Measurements from ENCODE around the gene VTCN1.

VTCN1 gene

DNA sequence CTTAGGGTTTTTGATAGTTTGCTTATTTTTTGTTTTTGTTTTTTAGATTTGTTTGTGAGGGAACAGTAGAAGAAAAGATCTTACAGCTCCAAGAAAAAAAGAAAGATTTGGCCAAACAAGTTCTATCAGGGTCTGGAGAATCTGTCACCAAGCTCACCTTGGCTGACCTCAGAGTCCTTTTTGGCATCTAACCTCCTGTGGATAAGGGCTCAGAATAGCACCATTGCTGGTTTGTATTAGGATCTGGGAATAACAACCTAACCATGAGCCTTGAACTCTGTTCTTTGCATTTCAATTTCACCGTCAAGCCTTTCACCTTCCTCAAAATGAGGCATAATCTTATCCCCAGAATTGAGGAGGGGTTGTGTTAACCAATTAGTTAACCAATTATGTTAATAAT, 109.4 kb downstream of the VTCN1 start:
- no peak overlapping the region for H2AFZ ChIP-seq (ENCODE audit: insufficient read depth, low read length, poor library complexity)
- H3K4me1 ChIP-seq (ENCODE audit: control insufficient read depth in 1 of 2, insufficient read depth in 2 of 2, low read length in 2 of 2): peaks cover 2 to 10% of the 10 kb centered on the region in 2 experiments
- peaks cover 10% of the 10 kb centered on the region for H3K79me1 ChIP-seq (ENCODE audit: low read length)
- peak overlapping the region; percentile 48 for H3K9ac ChIP-seq (ENCODE audit: low read length)
- H3K79me2 ChIP-seq (ENCODE audit: control insufficient read depth, insufficient read depth, low read length, poor library complexity): no peaks in the 10 kb centered on the region
- no peak overlapping the region for H2AK5ac ChIP-seq (ENCODE audit: low read length)
- H3K27me3 ChIP-seq (ENCODE audit: insufficient read depth, low read length): no peaks in the 10 kb centered on the region
- H3K23ac ChIP-seq (ENCODE audit: low read length): no peak overlapping the region
- H3K9me3 ChIP-seq (ENCODE audit: insufficient read depth, low read depth, low read length): no peaks in the 10 kb centered on the region
- H3K4me2 ChIP-seq (ENCODE audit: low read length): no peak overlapping the region
- H3K4ac ChIP-seq (ENCODE audit: low read depth, low read length): no peak overlapping the region
- no peak overlapping the region for H4K8ac ChIP-seq (ENCODE audit: low read depth, low read length)
- no peak overlapping the region for H3K4me3 ChIP-seq (ENCODE audit: low read depth, low read length)
- no peak overlapping the region for H4K91ac ChIP-seq (ENCODE audit: low read depth, low read length)
- H3K18ac ChIP-seq (ENCODE audit: low read length): no peak overlapping the region
- H3K14ac ChIP-seq (ENCODE audit: low read length): no peak overlapping the region
- H3K27ac ChIP-seq (ENCODE audit: low read depth, low read length): no peak overlapping the region
- no peak overlapping the region for H2BK5ac ChIP-seq (ENCODE audit: low read depth, low read length, poor library complexity)
- H3K36me3 ChIP-seq (ENCODE audit: control insufficient read depth in 1 of 2, insufficient read depth in 2 of 2, low read length in 2 of 2): peaks cover 3 to 5% of the 10 kb centered on the region in 2 experiments
- no CpG with 5 or more reads among the region's 1 CpG for WGBS (ENCODE audit: extremely low coverage, insufficient coverage, insufficient read length)
- H2BK12ac ChIP-seq (ENCODE audit: low read length): no peak overlapping the region
- H2BK120ac ChIP-seq (ENCODE audit: insufficient read depth, low read length, poor library complexity): no peak overlapping the region
- H4K12ac ChIP-seq (ENCODE audit: low read depth, low read length): no peak overlapping the region
- no peak for DNase-seq

DNA sequence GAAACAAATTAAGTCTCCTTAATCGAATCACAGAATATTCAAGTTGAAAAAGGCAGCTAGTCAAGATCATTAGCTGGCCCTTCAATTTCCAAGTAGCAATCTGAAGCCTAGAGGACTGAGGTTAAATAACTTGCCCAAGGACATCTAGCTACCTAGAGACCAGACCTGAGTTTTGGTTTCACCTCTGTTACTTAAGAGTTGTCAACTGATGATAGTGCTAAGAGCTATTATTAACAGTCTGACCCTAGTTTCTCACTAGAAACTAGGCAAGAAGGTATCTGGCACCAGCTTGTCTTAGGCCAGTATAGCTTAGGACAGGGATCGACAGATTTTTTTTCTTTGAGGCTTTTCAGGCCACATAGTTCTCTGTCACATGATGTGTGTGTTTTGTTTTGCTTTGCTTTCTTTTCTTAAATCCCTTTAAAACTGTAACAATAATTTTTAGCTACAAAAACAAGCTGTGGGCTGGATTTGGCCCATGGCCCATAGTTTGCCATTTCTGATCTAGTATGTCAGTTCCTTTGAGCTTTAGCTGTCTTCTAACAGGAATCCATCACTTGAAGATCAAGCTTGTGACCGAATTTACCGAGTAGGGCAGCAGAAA, 112.3 kb downstream of the VTCN1 start:
- H2AFZ ChIP-seq (ENCODE audit: insufficient read depth, low read length, poor library complexity): no peak overlapping the region
- H3K79me1 ChIP-seq (ENCODE audit: low read length): peaks cover 21% of the 10 kb centered on the region
- H2AK5ac ChIP-seq (ENCODE audit: low read length): no peak overlapping the region
- H3K27ac ChIP-seq (ENCODE audit: low read depth, low read length): peak overlapping the region; percentile 89
- H3K23ac ChIP-seq (ENCODE audit: low read length): no peak overlapping the region
- H3K4me3 ChIP-seq (ENCODE audit: low read depth, low read length): no peak overlapping the region
- peak overlapping the region; percentile 4 for H3K4me2 ChIP-seq (ENCODE audit: low read length)
- H4K12ac ChIP-seq (ENCODE audit: low read depth, low read length): no peak overlapping the region
- peaks cover 10 to 22% of the 10 kb centered on the region in 2 experiments for H3K4me1 ChIP-seq (ENCODE audit: control insufficient read depth in 1 of 2, insufficient read depth in 2 of 2, low read length in 2 of 2)
- no peak overlapping the region for H3K18ac ChIP-seq (ENCODE audit: low read length)
- no peaks in the 10 kb centered on the region for H3K27me3 ChIP-seq (ENCODE audit: insufficient read depth, low read length)
- H2BK5ac ChIP-seq (ENCODE audit: low read depth, low read length, poor library complexity): peak overlapping the region; percentile 83
- no peak overlapping the region for H3K4ac ChIP-seq (ENCODE audit: low read depth, low read length)
- no peak overlapping the region for H3K9ac ChIP-seq (ENCODE audit: low read length)
- no peak overlapping the region for H2BK12ac ChIP-seq (ENCODE audit: low read length)
- no peak overlapping the region for H3K14ac ChIP-seq (ENCODE audit: low read length)
- no peaks in the 10 kb centered on the region for H3K79me2 ChIP-seq (ENCODE audit: control insufficient read depth, insufficient read depth, low read length, poor library complexity)
- no peaks in the 10 kb centered on the region for H3K9me3 ChIP-seq (ENCODE audit: insufficient read depth, low read depth, low read length)
- DNase-seq: peak; percentile 50 to 78
- no peak overlapping the region for H4K8ac ChIP-seq (ENCODE audit: low read depth, low read length)
- no peak overlapping the region for H2BK120ac ChIP-seq (ENCODE audit: insufficient read depth, low read length, poor library complexity)
- no peak overlapping the region for H4K91ac ChIP-seq (ENCODE audit: low read depth, low read length)
- WGBS (ENCODE audit: extremely low coverage, insufficient coverage, insufficient read length): no CpG with 5 or more reads among the region's 4 CpGs
- H3K36me3 ChIP-seq (ENCODE audit: control insufficient read depth in 1 of 2, insufficient read depth in 2 of 2, low read length in 2 of 2): peaks cover 5% of the 10 kb centered on the region in 2 experiments

DNA sequence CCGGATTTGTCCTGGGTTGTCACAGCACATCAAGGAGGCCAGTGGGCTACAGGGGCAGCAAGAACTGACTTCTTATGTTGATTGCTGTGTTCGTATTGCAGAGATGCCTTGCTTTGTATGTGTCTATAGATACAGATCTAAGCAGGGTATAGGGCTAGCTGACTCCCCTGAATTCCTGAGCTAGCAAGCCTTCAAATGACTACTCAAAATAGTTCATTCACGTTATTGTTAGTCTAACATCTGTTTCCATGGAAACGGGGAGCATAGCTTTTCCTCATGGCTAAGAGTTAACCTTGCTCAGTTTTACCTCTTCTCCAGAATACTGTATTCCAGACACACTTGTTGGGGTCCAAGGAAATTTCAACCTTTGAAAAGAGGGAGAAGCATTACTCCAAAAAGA, 113.3 kb downstream of the VTCN1 start:
- Histone ChIP-seq H3K79me1 (ENCODE audit: low read length) (peaks cover 27% of the 10 kb centered on the region), H2BK12ac (ENCODE audit: low read length) (peak overlapping the region; percentile 86), H3K4me2 (ENCODE audit: low read length) (peak overlapping the region; percentile 13), H3K9ac (ENCODE audit: low read length) (no peak overlapping the region), H3K14ac (ENCODE audit: low read length) (no peak overlapping the region), H3K18ac (ENCODE audit: low read length) (no peak overlapping the region), H3K23ac (ENCODE audit: low read length) (no peak overlapping the region), H3K27me3 (ENCODE audit: insufficient read depth, low read length) (no peaks in the 10 kb centered on the region), H3K79me2 (ENCODE audit: control insufficient read depth, insufficient read depth, low read length, poor library complexity) (peaks cover 3% of the 10 kb centered on the region), H4K8ac (ENCODE audit: low read depth, low read length) (no peak overlapping the region), H3K4me1 (ENCODE audit: control insufficient read depth in 1 of 2, insufficient read depth in 2 of 2, low read length in 2 of 2) (peaks cover 17 to 28% of the 10 kb centered on the region in 2 experiments), H2BK120ac (ENCODE audit: insufficient read depth, low read length, poor library complexity) (no peak overlapping the region), H3K4ac (ENCODE audit: low read depth, low read length) (no peak overlapping the region), H3K36me3 (ENCODE audit: control insufficient read depth in 1 of 2, insufficient read depth in 2 of 2, low read length in 2 of 2) (peaks cover 5% of the 10 kb centered on the region in 2 experiments), H4K12ac (ENCODE audit: low read depth, low read length) (no peak overlapping the region), H2BK5ac (ENCODE audit: low read depth, low read length, poor library complexity) (peak overlapping the region; percentile 69), H2AK5ac (ENCODE audit: low read length) (no peak overlapping the region), H2AFZ (ENCODE audit: insufficient read depth, low read length, poor library complexity) (no peak overlapping the region), H3K4me3 (ENCODE audit: low read depth, low read length) (no peak overlapping the region), H4K91ac (ENCODE audit: low read depth, low read length) (no peak overlapping the region), H3K9me3 (ENCODE audit: insufficient read depth, low read depth, low read length) (no peaks in the 10 kb centered on the region), H3K27ac (ENCODE audit: low read depth, low read length) (peak overlapping the region; percentile 89)
- DNase-seq: peak; percentile 65 to 97
- no CpG with 5 or more reads among the region's 4 CpGs for WGBS (ENCODE audit: extremely low coverage, insufficient coverage, insufficient read length)

DNA sequence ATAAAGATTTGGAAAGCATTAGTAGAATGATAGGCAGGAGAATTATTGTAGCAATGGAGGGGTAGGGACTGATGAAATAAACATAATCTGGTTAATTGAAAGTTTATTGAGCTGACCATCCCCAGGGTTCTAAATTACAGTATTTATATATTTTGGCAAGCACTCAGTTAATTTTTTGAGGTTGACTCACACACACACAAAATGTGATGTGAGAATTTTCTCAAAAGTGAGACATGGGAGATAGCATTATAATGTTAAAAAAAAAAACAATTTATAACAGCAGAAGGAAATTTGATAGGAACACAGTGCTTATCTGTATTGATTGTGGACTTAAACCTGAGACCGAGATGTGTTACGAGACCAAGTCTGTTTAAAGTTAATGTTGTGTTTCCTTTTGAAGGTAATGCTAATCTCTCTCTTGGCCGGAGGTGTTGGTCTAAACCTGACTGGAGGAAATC, 113.7 kb downstream of the VTCN1 start:
- Histone ChIP-seq H3K79me2 (ENCODE audit: control insufficient read depth, insufficient read depth, low read length, poor library complexity) (peaks cover 3% of the 10 kb centered on the region), H3K79me1 (ENCODE audit: low read length) (peaks cover 28% of the 10 kb centered on the region), H3K9ac (ENCODE audit: low read length) (no peak overlapping the region), H4K91ac (ENCODE audit: low read depth, low read length) (no peak overlapping the region), H3K23ac (ENCODE audit: low read length) (no peak overlapping the region), H3K4me2 (ENCODE audit: low read length) (peak overlapping the region; percentile 13), H2BK12ac (ENCODE audit: low read length) (peak overlapping the region; percentile 86), H3K27ac (ENCODE audit: low read depth, low read length) (peak overlapping the region; percentile 89), H2BK120ac (ENCODE audit: insufficient read depth, low read length, poor library complexity) (no peak overlapping the region), H3K36me3 (ENCODE audit: control insufficient read depth in 1 of 2, insufficient read depth in 2 of 2, low read length in 2 of 2) (peaks cover 5% of the 10 kb centered on the region in 2 experiments), H4K8ac (ENCODE audit: low read depth, low read length) (no peak overlapping the region), H3K4me3 (ENCODE audit: low read depth, low read length) (no peak overlapping the region), H2AFZ (ENCODE audit: insufficient read depth, low read length, poor library complexity) (no peak overlapping the region), H3K14ac (ENCODE audit: low read length) (no peak overlapping the region), H2BK5ac (ENCODE audit: low read depth, low read length, poor library complexity) (peak overlapping the region; percentile 69), H2AK5ac (ENCODE audit: low read length) (no peak overlapping the region), H3K4ac (ENCODE audit: low read depth, low read length) (no peak overlapping the region), H3K18ac (ENCODE audit: low read length) (no peak overlapping the region), H3K27me3 (ENCODE audit: insufficient read depth, low read length) (no peaks in the 10 kb centered on the region), H3K4me1 (ENCODE audit: control insufficient read depth in 1 of 2, insufficient read depth in 2 of 2, low read length in 2 of 2) (peaks cover 17 to 28% of the 10 kb centered on the region in 2 experiments), H4K12ac (ENCODE audit: low read depth, low read length) (no peak overlapping the region), H3K9me3 (ENCODE audit: insufficient read depth, low read depth, low read length) (no peaks in the 10 kb centered on the region)
- WGBS (ENCODE audit: extremely low coverage, insufficient coverage, insufficient read length): no CpG with 5 or more reads among the region's 3 CpGs
- peak in 1 of 2 donors; percentile 47 for DNase-seq

All from trophoblast cell (in vitro differentiated cells and primary cell).